ENCODE data around the gene CD38.
A peak's percentile ranks its signal among the peaks of the same experiment; 100 is the strongest.
"Not testable (repeated sequence)": the region's sequence is repeated elsewhere in the genome, so short reads cannot be mapped to it uniquely, and the experiment has no call there.

The CD38 gene

GRCh38 chr4:15756361-15756861 is 21.7 kb upstream of the CD38 start:
- in situ Hi-C loops (cut with HindIII; ENCODE audit: low pct_ligation_motif_present, low pct_unique_long_range_greater_than_20kb, low sequenced_read_pairs) = no loop called here

GRCh38 chr4:15757054-15757453 is 21.1 kb upstream of the CD38 start:
- in situ Hi-C loops (cut with HindIII; ENCODE audit: low pct_ligation_motif_present, low pct_unique_long_range_greater_than_20kb, low sequenced_read_pairs) = no loop called here
- DNase-seq = no peak

More at GRCh38 chr4:15756361-15756861, 21.7 kb upstream of the CD38 start:
- DNase-seq = no peak

GRCh38 chr4:15758294-15758693 is 19.8 kb upstream of the CD38 start:
- in situ Hi-C loops (cut with HindIII; ENCODE audit: low pct_ligation_motif_present, low pct_unique_long_range_greater_than_20kb, low sequenced_read_pairs) = no loop called here

GRCh38 chr4:15762460-15762859 is 15.7 kb upstream of the CD38 start:
- DNase-seq; in situ Hi-C loops (cut with HindIII; ENCODE audit: low pct_ligation_motif_present, low pct_unique_long_range_greater_than_20kb, low sequenced_read_pairs): not testable (repeated sequence)

More at GRCh38 chr4:15758294-15758693, 19.8 kb upstream of the CD38 start:
- no peak for DNase-seq

- in situ Hi-C loops (cut with HindIII; ENCODE audit: low pct_ligation_motif_present, low pct_unique_long_range_greater_than_20kb, low sequenced_read_pairs) = no loop called here
- DNase-seq = no peak
Measured at GRCh38 chr4:15765391-15765790, 12.7 kb upstream of the CD38 start.

- in situ Hi-C loops (cut with HindIII; ENCODE audit: low pct_ligation_motif_present, low pct_unique_long_range_greater_than_20kb, low sequenced_read_pairs) = no loop called here
- DNase-seq = no peak
Measured at GRCh38 chr4:15765910-15766697, 12.0 kb upstream of the CD38 start.

- no peak for DNase-seq
- in situ Hi-C loops (cut with HindIII; ENCODE audit: low pct_ligation_motif_present, low pct_unique_long_range_greater_than_20kb, low sequenced_read_pairs) = no loop called here
Measured at GRCh38 chr4:15766821-15767220, 11.3 kb upstream of the CD38 start.

- in situ Hi-C loops (cut with HindIII; ENCODE audit: low pct_ligation_motif_present, low pct_unique_long_range_greater_than_20kb, low sequenced_read_pairs) = no loop called here
Measured at GRCh38 chr4:15769202-15769601, 8.9 kb upstream of the CD38 start.

GRCh38 chr4:15771216-15772058 is 6.7 kb upstream of the CD38 start:
- in situ Hi-C loops (cut with HindIII; ENCODE audit: low pct_ligation_motif_present, low pct_unique_long_range_greater_than_20kb, low sequenced_read_pairs) = no loop called here
- DNase-seq = no peak

More at GRCh38 chr4:15769202-15769601, 8.9 kb upstream of the CD38 start:
- no peak for DNase-seq

- in situ Hi-C loops (cut with HindIII; ENCODE audit: low pct_ligation_motif_present, low pct_unique_long_range_greater_than_20kb, low sequenced_read_pairs) = no loop called here
- DNase-seq = no peak
Measured at GRCh38 chr4:15774020-15774420, 4.1 kb upstream of the CD38 start.

GRCh38 chr4:15776871-15777648 is 1.1 kb upstream of the CD38 start:
- no peak for DNase-seq
- in situ Hi-C loops (cut with HindIII; ENCODE audit: low pct_ligation_motif_present, low pct_unique_long_range_greater_than_20kb, low sequenced_read_pairs) = no loop called here

GRCh38 chr4:15777697-15778288 is 335 bp upstream of the CD38 start:
- no peak for DNase-seq
- in situ Hi-C loops (cut with HindIII; ENCODE audit: low pct_ligation_motif_present, low pct_unique_long_range_greater_than_20kb, low sequenced_read_pairs) = no loop called here

- in situ Hi-C loops (cut with HindIII; ENCODE audit: low pct_ligation_motif_present, low pct_unique_long_range_greater_than_20kb, low sequenced_read_pairs) = no loop called here
Measured at GRCh38 chr4:15779306-15779705, 1.2 kb downstream of the CD38 start.

GRCh38 chr4:15779809-15780208 is 1.7 kb downstream of the CD38 start:
- no peak for DNase-seq
- in situ Hi-C loops (cut with HindIII; ENCODE audit: low pct_ligation_motif_present, low pct_unique_long_range_greater_than_20kb, low sequenced_read_pairs) = no loop called here

More at GRCh38 chr4:15779306-15779705, 1.2 kb downstream of the CD38 start:
- DNase-seq = peak; percentile 57

GRCh38 chr4:15781427-15782095 is 3.4 kb downstream of the CD38 start:
- no peak for DNase-seq
- in situ Hi-C loops (cut with HindIII; ENCODE audit: low pct_ligation_motif_present, low pct_unique_long_range_greater_than_20kb, low sequenced_read_pairs) = no loop called here

GRCh38 chr4:15783676-15784075 is 5.5 kb downstream of the CD38 start:
- DNase-seq = no peak
- in situ Hi-C loops (cut with HindIII; ENCODE audit: low pct_ligation_motif_present, low pct_unique_long_range_greater_than_20kb, low sequenced_read_pairs) = no loop called here

GRCh38 chr4:15784959-15785634 is 7.0 kb downstream of the CD38 start:
- in situ Hi-C loops (cut with HindIII; ENCODE audit: low pct_ligation_motif_present, low pct_unique_long_range_greater_than_20kb, low sequenced_read_pairs) = no loop called here
- DNase-seq = no peak
